HG03575 (cell line): ENCODE measurements around the gene PRPF40A.

Experiments used
- ATAC-seq: cut with Tn5 transposase; IDR thresholded peaks from one replicate; pipeline ENCODE4 v1.9.1; 2021; ENCODE audit not compliant: unreplicated experiment, insufficient number of reproducible peaks, low FRiP score; ENCODE audit errors: extremely low read depth

PRPF40A gene

DNA sequence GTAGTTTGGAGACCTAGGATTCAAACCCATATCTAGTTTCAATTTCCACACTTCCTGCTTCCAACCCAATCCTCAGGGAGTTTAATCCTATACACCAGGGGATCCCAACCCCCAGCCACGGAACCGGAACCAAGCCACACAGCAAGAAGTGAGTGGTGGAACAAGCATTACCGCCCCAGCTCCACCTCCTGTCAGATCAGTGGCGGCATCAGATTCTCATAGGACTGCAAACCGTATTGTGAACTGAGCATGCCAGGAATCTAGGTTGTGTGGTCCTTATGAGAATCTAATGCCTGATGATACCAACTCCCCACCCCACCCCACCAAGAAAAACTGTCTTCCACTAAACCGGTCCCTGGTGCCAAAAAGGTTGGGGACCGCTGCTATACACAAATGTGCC lies 52.5 kb downstream of the PRPF40A start:
- no peak for ATAC-seq

DNA sequence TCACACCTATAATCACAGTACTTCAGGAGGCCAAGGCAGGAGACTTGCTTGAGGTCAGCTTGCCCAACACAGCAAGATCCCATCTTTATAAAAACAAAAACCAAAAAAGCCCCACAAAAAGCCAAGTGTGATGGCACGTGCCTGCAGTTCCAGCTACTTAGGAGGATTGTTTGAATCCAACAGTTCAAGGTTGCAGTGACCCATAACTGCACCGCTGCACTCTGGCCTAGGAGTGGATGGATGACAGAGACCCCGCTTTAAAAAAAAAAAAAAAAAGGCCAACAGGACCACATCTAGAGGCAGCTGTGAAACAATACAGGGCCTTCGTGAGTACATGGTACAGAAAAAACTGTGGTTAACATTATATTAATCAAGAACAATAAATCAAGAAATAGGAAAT lies 56.2 kb downstream of the PRPF40A start:
- ATAC-seq, result no peak

DNA sequence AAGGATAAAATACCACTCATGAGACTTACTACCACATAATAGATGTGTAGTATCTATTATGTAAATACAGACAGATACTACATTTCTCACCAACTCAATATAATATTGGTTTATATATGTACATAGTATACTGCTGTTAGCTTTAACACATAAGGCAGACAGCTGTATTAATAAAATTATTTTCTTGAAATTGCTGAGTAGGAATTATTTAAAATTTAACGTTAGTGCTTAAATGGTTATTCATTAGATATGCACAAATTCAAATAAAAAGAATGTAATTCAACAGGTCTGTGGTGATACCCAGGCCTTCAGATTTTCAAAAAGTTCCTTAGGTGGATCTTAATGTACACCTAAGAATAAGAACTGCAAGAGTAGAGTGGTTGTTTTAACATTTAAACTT lies 59.0 kb downstream of the PRPF40A start:
- no peak for ATAC-seq

DNA sequence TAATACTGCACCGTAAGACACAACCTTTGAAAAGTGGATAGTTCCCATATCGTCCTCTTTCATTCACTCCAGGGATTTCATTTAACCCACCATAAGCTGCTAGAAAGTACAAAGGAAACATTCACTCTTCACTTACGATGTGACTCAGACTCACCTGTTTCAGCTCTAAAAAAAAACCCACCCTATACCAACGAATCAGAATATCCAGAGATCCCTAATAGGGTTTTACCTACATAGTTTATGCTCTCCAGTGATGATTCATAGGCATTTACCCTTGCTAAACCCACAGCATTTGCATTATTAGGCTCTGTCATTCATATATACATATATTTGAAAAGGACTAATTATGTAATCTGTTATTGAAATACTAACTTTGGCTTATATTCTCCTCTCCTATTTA lies 60.2 kb downstream of the PRPF40A start:
- ATAC-seq, result no peak

DNA sequence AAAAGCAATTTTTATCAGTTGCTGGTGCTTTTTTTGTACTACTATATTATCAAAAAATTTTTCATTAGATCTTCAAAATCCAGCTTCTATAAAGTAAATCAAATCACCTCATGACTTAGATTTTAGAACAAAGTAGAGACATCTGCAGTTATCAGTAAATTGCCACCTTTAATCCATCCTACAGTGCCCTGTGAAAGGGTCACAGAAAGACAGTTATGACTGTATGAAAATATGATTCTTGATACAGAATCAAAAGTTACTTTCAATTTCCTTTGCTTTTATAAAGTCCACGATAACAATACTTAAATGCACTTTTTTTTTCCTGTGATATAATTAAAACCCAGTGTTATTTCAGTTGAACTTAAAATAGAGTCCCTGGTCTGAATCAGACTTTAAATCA lies 61.4 kb downstream of the PRPF40A start:
- peak; percentile 44 for ATAC-seq

DNA sequence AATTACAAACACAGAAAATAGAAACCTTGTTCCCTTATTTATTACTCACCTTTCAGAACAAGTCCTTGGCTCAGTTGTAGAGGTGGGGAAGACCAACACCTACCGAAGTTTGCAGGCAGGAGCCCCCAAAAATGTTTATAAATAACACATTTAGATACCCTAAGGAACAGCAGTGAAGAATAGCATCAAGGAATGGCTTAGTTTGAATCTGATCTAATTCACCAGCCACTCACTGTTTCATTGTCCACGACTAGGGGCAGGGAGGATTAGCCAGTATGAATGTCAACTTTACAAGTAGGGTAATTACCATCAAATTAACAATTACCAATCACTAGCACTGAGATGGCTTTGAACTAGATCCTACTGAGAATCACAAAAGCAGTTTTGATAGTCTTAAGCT lies 65.4 kb downstream of the PRPF40A start:
- no peak for ATAC-seq

DNA sequence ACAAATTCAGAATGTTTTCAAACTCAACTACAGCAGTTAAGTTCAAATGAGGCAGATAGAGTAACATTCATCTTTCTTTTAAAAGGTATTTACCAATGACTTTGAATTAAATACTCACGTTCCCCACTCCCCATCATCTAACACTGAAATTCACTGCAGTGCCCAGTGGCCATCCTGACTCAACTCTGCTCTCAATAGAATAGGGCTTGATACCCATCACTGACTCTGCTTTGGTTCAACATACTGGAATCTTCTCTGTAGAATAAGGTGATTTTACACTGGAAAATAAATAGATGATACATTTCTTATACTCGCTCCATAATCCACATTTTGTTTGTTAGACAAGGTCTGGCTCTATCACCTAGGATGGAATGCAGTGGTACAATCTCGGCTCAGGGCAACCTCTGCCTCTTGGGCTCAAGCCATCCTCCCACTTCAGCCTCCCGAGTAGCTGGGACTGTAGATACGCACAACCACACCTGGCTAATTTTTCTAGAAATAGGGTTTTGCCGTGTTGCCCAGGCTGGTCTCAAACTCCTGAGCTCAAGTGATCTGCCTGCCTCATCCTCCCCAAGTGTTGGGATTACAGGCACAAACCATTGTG lies 66.4 kb downstream of the PRPF40A start:
- ATAC-seq, result no peak

DNA sequence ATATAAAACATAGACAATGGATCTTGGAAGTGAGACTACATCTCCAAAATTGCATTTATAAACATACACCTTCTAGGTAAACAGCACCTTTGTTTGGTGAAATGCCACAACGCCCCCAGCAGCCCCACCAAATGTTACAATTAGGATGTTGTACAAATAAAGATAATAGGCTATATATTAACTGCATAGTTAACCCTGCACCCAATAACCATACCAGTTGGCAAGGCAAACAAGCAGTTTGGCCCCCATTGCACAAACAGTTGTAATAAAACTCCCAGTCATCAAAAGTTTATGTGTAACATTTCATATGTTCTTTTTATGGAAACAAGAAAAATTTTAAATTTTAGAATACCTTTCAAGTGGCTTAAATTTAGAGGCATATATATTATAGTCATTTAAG lies 67.3 kb downstream of the PRPF40A start:
- no peak for ATAC-seq

DNA sequence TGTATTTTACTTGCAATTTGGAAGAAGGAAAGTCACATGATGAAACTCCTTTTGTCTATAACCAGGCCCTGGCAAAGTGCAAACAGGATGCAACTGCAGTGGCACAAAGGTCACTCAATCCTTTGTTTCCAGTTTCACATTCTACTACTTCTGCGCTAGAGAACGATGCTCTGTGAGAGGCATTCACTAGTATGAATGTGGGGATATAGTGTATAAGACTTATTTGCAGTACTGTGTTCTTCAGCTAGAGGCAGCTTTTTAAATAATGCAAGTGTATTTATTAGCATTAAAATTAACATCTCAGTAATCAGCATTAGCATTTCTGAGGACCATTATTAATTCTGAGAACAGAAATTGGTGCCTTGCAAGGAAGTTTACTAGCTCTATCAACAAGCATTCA lies 68.9 kb downstream of the PRPF40A start:
- ATAC-seq, result no peak

DNA sequence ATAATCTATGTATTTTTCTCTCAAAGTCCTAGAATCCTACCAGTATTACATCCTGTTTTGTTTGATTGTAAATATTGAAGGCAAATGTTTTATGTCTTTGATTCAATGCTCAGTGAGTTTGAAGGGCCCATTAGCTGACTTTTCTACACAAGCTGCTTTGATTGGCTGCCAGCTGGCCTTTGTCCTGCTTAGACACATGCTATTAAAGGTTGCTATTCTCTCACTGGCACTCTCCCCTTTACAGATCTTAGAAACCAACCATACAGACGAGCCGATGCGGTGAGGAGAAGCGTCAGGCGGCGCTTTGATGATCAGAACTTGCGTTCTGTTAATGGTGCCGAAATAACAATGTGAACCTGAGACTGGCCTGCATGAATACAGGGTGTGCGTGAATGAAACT lies 69.7 kb downstream of the PRPF40A start:
- no peak for ATAC-seq

DNA sequence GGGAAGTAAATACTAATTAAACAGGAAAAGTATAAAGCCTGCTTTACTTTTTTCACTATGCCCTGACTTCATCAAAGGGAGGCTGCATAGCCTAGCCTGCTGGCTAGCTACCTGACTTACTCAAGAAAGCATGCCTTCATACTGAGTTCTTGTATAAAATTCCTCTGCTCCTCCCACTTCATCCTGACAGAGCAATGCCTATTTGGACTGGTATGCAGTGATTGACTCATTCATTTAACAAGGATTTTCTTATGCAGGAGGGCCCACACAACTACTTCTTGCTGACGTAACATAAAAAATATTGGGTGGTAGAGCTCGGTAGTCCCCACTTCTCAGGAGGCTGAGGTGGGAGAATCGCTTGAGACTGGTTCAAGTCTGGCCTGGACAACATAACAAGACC lies 70.5 kb downstream of the PRPF40A start:
- ATAC-seq, result no peak

DNA sequence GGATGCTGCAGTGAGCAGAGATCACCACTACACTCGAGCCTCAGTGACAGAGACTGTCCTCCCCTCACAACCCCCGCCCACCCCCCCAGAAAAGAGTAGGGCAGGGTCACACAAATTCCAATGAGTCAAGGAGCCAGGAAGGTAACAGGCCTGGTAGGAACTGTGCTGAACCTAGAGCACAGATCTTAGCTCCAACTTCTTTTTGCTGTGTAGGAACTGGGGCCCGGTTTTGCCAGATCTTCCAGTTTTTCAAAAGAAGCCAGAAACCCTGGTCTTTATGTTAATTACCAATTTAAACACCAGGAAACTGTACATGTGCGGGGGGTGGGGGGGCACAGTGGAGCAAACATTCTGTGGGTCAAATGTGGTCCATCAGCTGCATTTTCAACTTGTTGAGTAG lies 71.0 kb downstream of the PRPF40A start:
- no peak for ATAC-seq

DNA sequence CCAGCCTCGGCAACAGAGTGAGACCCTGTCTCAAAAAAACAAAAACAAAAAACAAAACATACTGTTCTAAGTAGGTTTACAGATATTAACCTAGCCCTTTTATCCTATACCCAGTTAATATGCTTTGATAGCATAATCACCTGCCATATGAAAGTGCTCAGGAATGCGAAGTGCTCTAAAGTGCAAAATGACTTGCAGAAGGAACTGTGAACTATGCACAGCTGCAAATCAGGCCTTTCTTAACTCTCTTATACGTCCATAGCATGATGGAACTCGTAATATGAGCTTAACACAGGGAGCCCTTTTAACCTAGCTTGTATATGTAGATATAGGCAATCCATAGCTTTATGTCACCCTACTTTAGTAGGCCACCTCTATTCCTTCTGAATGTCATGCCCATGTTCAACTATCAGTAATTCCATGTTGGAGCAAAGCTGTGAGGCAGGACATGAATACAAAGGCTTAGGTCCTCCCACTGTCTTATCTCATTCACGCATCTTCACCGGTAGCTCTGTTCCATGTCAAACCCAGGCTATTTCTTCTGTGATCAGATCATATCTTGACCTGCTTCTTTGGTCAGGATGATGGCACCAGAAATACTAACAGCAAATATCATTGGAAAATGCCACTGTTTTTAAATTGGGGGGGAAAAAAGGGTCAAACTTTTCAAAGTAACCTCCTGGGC lies 72.9 kb downstream of the PRPF40A start:
- no peak for ATAC-seq

DNA sequence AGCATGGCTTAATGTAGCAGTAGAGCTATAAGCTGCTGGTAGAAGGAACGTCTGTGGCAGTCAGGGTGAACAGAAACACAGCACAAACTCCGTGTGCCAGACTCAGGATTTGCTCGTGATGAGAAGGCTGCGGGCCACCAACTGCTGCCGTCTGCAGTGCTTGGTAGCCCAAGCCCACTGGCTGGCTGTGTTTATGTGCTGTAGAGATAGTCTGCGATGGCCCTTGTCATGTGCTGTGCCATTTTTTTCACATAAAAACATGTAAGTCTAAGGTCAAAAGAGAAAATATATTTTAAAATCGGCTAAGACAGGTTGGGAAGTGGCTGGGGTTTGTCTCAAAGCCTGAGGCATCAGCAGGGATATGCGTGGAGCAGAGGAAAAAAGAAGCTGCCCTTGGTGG lies 78.7 kb downstream of the PRPF40A start:
- ATAC-seq, result no peak

DNA sequence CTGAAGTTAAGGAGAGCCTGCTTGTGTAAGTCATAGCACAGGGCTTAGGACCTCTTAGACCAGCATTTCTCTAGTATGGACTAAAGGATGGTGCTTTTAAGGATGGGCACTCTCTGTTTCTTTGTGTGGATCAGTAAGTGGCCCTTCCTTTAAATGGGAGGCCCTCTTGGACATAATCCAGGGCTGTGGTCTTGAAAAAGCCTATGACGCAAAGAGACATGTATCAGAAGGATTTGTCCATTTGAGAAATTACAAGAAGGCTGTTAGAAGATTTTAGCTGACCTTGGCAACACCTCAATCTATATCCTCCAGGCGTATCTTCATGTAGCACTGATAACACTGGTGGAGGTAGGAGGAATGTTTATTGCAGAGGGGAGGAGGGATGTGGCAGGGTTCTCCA lies 79.2 kb downstream of the PRPF40A start:
- no peak for ATAC-seq

DNA sequence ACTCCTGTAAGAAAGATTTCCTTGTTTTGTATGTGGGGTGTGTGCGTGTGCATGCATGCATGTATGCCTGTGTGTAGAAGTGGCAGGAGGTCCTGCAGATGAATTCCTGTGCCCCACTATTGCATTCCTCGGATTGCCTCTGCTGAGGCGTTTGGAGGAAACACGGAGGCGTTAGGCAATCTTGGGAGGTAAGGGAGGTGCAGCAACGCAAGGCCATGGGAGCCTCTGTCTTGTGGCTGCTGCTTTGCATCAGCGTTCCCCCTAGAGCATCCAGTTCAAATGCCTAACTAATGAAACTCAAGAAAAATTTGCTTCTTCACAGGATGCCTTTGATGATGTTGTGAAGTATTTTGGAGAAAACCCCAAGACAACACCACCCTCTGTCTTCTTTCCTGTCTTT lies 80.0 kb downstream of the PRPF40A start:
- ATAC-seq, result no peak

DNA sequence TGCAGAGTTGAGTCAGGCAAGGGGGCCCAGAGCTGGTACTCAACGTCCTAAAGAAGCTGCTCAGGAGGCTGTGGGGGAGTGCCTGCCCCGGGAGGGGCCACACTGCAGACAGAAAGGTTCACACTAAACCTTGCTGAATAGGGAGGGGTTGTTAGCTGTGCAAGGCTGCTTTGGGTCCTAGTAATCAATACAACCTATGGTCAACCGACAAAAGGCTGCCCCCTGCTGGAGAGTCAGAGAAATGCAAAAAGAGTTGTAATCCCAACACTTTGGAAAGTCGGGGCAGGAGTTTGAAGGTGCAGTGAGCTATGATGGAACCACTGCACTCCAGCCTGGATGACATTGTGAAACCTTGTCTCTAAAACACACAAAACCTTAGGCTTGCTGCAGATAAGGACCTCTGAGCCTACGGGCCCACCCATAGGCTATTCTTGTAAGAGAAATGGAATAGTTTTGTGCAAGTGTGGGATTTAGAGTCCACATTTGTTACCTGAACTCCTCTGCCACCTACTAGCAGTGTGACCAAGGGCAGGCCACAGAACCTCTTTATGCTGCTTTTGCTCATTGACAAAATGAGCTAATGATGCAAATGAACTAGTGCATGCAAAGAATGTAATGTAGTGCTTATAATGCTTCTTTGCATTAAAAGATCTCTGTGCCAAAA lies 81.5 kb downstream of the PRPF40A start:
- no peak for ATAC-seq

DNA sequence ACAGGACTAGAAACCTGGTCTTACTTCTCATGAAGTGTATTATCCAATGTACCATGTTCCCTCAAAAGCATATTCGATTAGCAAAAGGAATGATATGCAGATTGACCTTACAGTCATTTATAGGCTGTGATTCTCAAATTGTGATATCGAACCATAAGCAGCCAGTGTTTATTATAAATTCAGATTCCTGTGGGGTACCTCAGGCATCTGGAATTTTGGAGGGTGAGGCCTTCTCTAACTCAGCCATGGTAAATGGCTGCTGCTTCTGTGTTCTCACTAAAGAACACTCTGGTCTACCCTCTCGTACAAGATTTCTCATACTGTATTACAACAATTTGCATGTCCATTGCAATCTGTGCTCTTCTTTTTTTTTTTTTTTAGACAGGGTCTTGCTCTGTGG lies 84.5 kb downstream of the PRPF40A start:
- ATAC-seq, result no peak

DNA sequence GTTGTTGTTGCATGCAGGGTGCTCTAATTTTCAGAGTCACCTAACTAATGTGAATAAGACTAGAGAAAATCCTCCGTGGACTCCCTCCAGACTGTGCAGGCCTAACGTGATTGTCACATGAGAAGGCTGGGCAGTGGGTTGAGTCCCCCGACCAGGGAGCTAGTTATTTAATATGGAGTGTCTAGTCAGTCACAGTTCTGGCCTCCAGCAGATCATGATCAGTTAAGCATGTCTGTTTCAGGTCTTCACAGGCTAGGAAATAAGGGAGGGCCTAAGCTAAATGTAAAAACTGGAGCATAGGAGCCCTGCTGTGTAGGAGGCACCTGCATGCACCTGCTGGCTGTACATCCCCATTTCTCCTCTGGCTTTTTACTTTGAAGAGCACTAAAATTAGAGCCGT lies 86.8 kb downstream of the PRPF40A start:
- ATAC-seq, result no peak

DNA sequence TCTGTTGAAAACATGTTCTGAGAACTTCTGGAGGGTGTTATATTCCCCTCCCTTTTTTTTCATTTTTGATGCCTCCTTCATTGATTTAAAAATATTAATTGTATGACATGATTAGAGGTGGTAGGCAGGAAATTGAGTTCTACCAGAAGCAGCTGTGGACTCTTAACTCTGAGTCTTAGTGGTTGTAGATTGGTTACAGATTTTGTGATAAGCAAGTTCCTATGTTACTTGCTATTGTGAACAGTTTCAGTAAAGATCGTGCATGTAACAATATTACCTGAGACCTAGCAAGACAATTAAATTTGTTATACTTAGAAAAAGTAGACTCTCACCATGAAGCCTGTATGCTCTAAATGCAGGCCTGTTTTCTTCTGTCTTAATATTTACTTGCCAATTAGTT lies 88.1 kb downstream of the PRPF40A start:
- ATAC-seq, result no peak
